Panc1 (cell line): Measurements from ENCODE around the gene LRP1B. TPM values are rescaled to one million over a fixed set of nuclear protein-coding genes. Genes with fewer than 3 reads are reported as not detected.

ENCODE experiments used
- ATAC-seq: fragments of 200-7000 bp; cut with Tn5 transposase; 2 replicates; pipeline ENCODE4 v1.9.1; 2020; ENCODE audit warnings: mild to moderate bottlenecking, moderate library complexity
- BruUV-seq: library from RNA; stranded (reverse); fragments of 400-500 nt; replicated peaks from 2 replicates; lab custom pipeline; 2021; lab: Mats Ljungman, UMichigan
- CTCF ChIA-PET: fragments of 300-600 bp; sonication (Branson Sonifier 250); formaldehyde crosslinking; loops from one replicate; lab custom pipeline; 2022; ENCODE audit warnings: antibody characterized with exemption; lab: Charles Lee
- POLR2A ChIA-PET: fragments of 300-600 bp; sonication (Branson Sonifier 250); formaldehyde crosslinking; loops from one replicate; lab custom pipeline; 2022; ENCODE audit warnings: antibody characterized with exemption; lab: Charles Lee
- DNase-seq: peaks from one replicate; pipeline ENCODE4 v3.0.0-alpha.2; 2010; ENCODE audit warnings: low read depth, low spot score
- H3K27ac ChIP-seq: 2 replicates; pipeline ENCODE4 v1.5.1; 2011; ENCODE audit warnings: mild to moderate bottlenecking, low read length, inconsistent platforms
- H3K27me3 ChIP-seq: fragments of 200-500 bp; sonication (Bioruptor generic); 2 replicates; pipeline ENCODE4 v1.6.0; 2014; ENCODE audit warnings: low read length, inconsistent platforms; ENCODE audit not compliant: control insufficient read depth, insufficient read depth
- H3K36me3 ChIP-seq: fragments of 200-500 bp; sonication (Bioruptor generic); 2 replicates; pipeline ENCODE4 v1.5.1; 2014; ENCODE audit warnings: inconsistent platforms, mild to moderate bottlenecking, low read length, moderate library complexity; ENCODE audit not compliant: control insufficient read depth, insufficient read depth
- H3K4me1 ChIP-seq: 2 replicates; pipeline ENCODE4 v1.5.1; 2011; ENCODE audit warnings: inconsistent platforms, mild to moderate bottlenecking, low read length, moderate library complexity; ENCODE audit not compliant: control insufficient read depth, insufficient read depth
- H3K4me3 ChIP-seq, 2 experiments: 2 replicates each; pipeline ENCODE4 v1.5.1; 2011 to 2012; ENCODE audit warnings: low read depth in 2 of 2, low read length in 2 of 2, mild to moderate bottlenecking in 2 of 2, inconsistent platforms in 1 of 2, moderate library complexity in 1 of 2
- H3K9me3 ChIP-seq: fragments of 200-500 bp; sonication (Bioruptor generic); 2 replicates; pipeline ENCODE4 v1.5.1; 2014; ENCODE audit warnings: low read depth, mild to moderate bottlenecking, inconsistent platforms, low read length, moderate library complexity; ENCODE audit not compliant: control insufficient read depth, insufficient read depth
- CTCF ChIP-seq: fragments of 450-650 bp; IDR thresholded peaks from 2 replicates; pipeline ENCODE4 v1.5.1; 2017; ENCODE audit warnings: mild to moderate bottlenecking
- POLR2AphosphoS5 ChIP-seq: IDR thresholded peaks from 2 replicates; pipeline ENCODE4 v1.6.1; 2012; ENCODE audit warnings: mild to moderate bottlenecking, low read depth, low read length, moderate library complexity
- REST ChIP-seq, 2 experiments: IDR thresholded peaks; 2 replicates each; pipeline ENCODE4 v1.6.1; 2011 to 2012; ENCODE audit warnings: low read depth in 2 of 2, control low read depth in 1 of 2, low read length in 1 of 2, mild to moderate bottlenecking in 1 of 2, moderate library complexity in 1 of 2; ENCODE audit not compliant: insufficient read depth in 1 of 2
- SIN3A ChIP-seq: IDR thresholded peaks from 2 replicates; pipeline ENCODE4 v1.6.1; 2012; ENCODE audit warnings: low read depth, mild to moderate bottlenecking, low read length, moderate library complexity, borderline replicate concordance; ENCODE audit not compliant: insufficient read depth
- TCF7L2 ChIP-seq: IDR thresholded peaks from 2 replicates; pipeline ENCODE4 v1.6.1; 2011; ENCODE audit warnings: mild to moderate bottlenecking, low read depth, low read length, inconsistent platforms
- in situ Hi-C: cut with HindIII; loops from 2 replicates; pipeline ENCODE4 v1.10.0; 2016; ENCODE audit warnings: low sequenced_read_pairs, low pct_unique_long_range_greater_than_20kb
- intact Hi-C: fragments of 100-400 bp; cut with micrococcal nuclease; formaldehyde crosslinking; loops from one replicate; pipeline ENCODE4 v1.10.0; 2022; ENCODE audit not compliant: unreplicated experiment
- total RNA-seq: library from RNA; stranded (reverse); gene quantifications from one replicate; pipeline ENCODE4 v1.2.1, GENCODE V29; 2021; ENCODE audit not compliant: unreplicated experiment

Gene LRP1B
- total RNA-seq, 1 experiment from 2014 or later, result 0.54 TPM

DNA sequence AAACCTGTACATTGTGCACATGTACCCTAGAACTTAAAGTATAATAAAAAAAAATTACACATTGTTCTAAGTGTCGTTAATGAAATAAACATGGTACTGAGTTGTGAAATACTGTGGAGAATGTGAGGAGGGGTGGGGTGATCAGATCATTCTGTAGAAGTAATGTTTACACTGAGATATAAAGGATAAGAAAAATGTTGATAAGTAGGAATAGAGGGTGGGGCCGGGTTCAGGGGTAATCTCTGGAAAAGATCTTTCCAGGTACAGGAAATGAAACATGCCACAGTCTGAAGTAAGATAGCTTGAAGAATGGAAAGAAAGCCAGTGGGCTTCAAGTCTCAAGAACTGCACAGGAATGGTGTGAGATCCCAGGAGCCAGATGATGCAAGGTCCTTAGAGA, 1482.4 kb downstream of the LRP1B start:
- in situ Hi-C loops, result no loop called here
- no peak overlapping the region for H3K27ac ChIP-seq
- TF ChIP-seq CTCF (no peak), SIN3A (no peak), POLR2AphosphoS5 (no peak), REST (IDR thresholded peaks at IDR 0.05; ENCODE audit: insufficient read depth in 1 of 2, low read depth in 2 of 2, low read length in 1 of 2) (no peak)
- ChIA-PET CTCF (no interaction called here), POLR2A (no interaction called here)
- DNase-seq (no peak), ATAC-seq (no peak)
- no peaks in the 10 kb centered on the region for H3K27me3 ChIP-seq
- H3K4me1 ChIP-seq, result no peaks in the 10 kb centered on the region
- BruUV-seq, result no TSS peak
- intact Hi-C loops, result no loop called here
- no peaks in the 10 kb centered on the region for H3K36me3 ChIP-seq
- H3K4me3 ChIP-seq, result no peak overlapping the region
- H3K9me3 ChIP-seq, result no peaks in the 10 kb centered on the region

GRCh38 chr2:140643761-140644187, 1487.0 kb downstream of the LRP1B start:
- Histone ChIP-seq H3K27ac (no peak overlapping the region), H3K36me3 (no peaks in the 10 kb centered on the region), H3K4me3 (no peak overlapping the region), H3K27me3 (no peaks in the 10 kb centered on the region), H3K4me1 (no peaks in the 10 kb centered on the region), H3K9me3 (no peaks in the 10 kb centered on the region)
- intact Hi-C loops (no loop called here), in situ Hi-C loops (no loop called here)
- POLR2A ChIA-PET, result no interaction called here
- peak; percentile 53 for DNase-seq
- CTCF ChIA-PET, result no interaction called here
- no TSS peak for BruUV-seq
- TF ChIP-seq SIN3A, result no peak
- no peak for TF ChIP-seq REST (IDR thresholded peaks at IDR 0.05; ENCODE audit: insufficient read depth in 1 of 2, low read depth in 2 of 2, low read length in 1 of 2)
- no peak for TF ChIP-seq POLR2AphosphoS5
- no peak for TF ChIP-seq TCF7L2
- TF ChIP-seq CTCF, result no peak
- peak; percentile 72; the same call in 1 of the 2 replicates for ATAC-seq
